ENCODE measurements around the gene ARSK. TPM values are rescaled to one million over a fixed set of nuclear protein-coding genes. Genes with fewer than 3 reads are reported as not detected.

Gene ARSK
- total and polyA plus RNA-seq, 2 of the 13 experiments (the other 11 are each of a cell fraction or from before 2014, with no cell fraction given), result 7.9 TPM

GRCh38 chr5:95605786-95606185, 50.9 kb downstream of the ARSK start:
- DNase-seq (ENCODE audit: low spot score), result no peak
- Histone ChIP-seq H3K79me2 (ENCODE audit: insufficient read depth, low read length) (no peaks in the 10 kb centered on the region), H4K20me1 (ENCODE audit: insufficient read depth, low read length) (no peaks in the 10 kb centered on the region), H3K4me2 (ENCODE audit: low read depth, low read length) (no peak overlapping the region), H2AFZ (ENCODE audit: low read length) (no peak overlapping the region), H3K9ac (ENCODE audit: insufficient read depth, low read depth, low read length) (no peak overlapping the region), H3K4me3 (replicated peaks in 1 of 3; ENCODE audit: insufficient read depth in 1 of 3, low read depth in 2 of 3, low read length in 3 of 3) (no peak overlapping the region), H3K27me3 (ENCODE audit: control insufficient read depth in 1 of 2, insufficient read depth in 2 of 2, low read length in 2 of 2) (no peaks in the 10 kb centered on the region), H3K9me3 (ENCODE audit: low read length) (no peaks in the 10 kb centered on the region), H3K4me1 (ENCODE audit: insufficient read depth, low read length) (peaks cover 8% of the 10 kb centered on the region; the same call in 1 of the 2 replicates), H3K36me3 (replicated peaks in 1 of 2; ENCODE audit: control insufficient read depth in 1 of 2, insufficient read depth in 2 of 2, low read length in 2 of 2) (no peaks in the 10 kb centered on the region; a peak in 1 of 5 replicates), H3K27ac (ENCODE audit: extremely low read length, insufficient read depth, low read length) (no peak overlapping the region)
- no TSS peak for BruUV-seq (replicated peaks)
- no peak for FAIRE-seq
- intact Hi-C loops (cut with micrococcal nuclease; ENCODE audit: unreplicated experiment) (no loop called here), in situ Hi-C loops (cut with HindIII; ENCODE audit: extremely low pct_ligation_motif_present, low pct_unique_long_range_greater_than_20kb) (no loop called here)
- TF ChIP-seq GATAD1 (CRISPR knock-in tag; IDR thresholded peaks at IDR 0.05), result no peak
- TF ChIP-seq FOXA1 (IDR thresholded peaks at IDR 0.05), result no peak
- TF ChIP-seq FOXA1 (CRISPR knock-in tag; IDR thresholded peaks at IDR 0.05), result no peak
- no peak for TF ChIP-seq ZSCAN30 (CRISPR knock-in tag; IDR thresholded peaks at IDR 0.05)
- TF ChIP-seq ZBTB39 (CRISPR knock-in tag; IDR thresholded peaks at IDR 0.05), result no peak
- TF ChIP-seq MAFG (CRISPR knock-in tag; IDR thresholded peaks at IDR 0.05), result no peak
- TF ChIP-seq NKX3-1 (CRISPR knock-in tag; IDR thresholded peaks at IDR 0.05), result no peak
- TF ChIP-seq TFDP1 (CRISPR knock-in tag; IDR thresholded peaks at IDR 0.05; ENCODE audit: borderline replicate concordance), result no peak
- no peak for TF ChIP-seq ZNF577 (CRISPR knock-in tag; IDR thresholded peaks at IDR 0.05; ENCODE audit: borderline replicate concordance, low read depth)
- TF ChIP-seq ZNF768 (CRISPR knock-in tag; IDR thresholded peaks at IDR 0.05), result no peak
- no peak for TF ChIP-seq POGK (CRISPR knock-in tag; conservative IDR thresholded peaks at IDR 0.05)
- no peak for TF ChIP-seq FIP1L1 (IDR thresholded peaks at IDR 0.05; ENCODE audit: borderline replicate concordance, insufficient read depth, low read depth, low read length)
- no peak for ATAC-seq
- ChIA-PET POLR2A (no interaction called here), CTCF (ENCODE audit: low intra/inter-chr PET ratio, low total read pairs) (no interaction called here)
- WGBS (ENCODE audit: low lambda C conversion rate), result over 99% methylated on average over 5 of the region's 5 CpGs

Data from HepG2 (cell line).